OCI-LY1 (cell line): ENCODE results near the gene MS4A6A.
"Not testable (repeated sequence)": the region's sequence is repeated elsewhere in the genome, so short reads cannot be mapped to it uniquely, and the experiment has no call there.

Experiments
- H2AFZ ChIP-seq: fragments of 200-600 bp; sonication (generic), shearing (Covaris generic); 2 replicates; pipeline ENCODE4 v1.6.0; 2014; ENCODE audit warnings: antibody characterized with exemption, mild to moderate bottlenecking, low read length
- H3F3A ChIP-seq: fragments of 200-600 bp; sonication (generic), shearing (Covaris generic); 2 replicates; pipeline ENCODE4 v1.6.0; 2014; ENCODE audit warnings: mild to moderate bottlenecking, antibody characterized with exemption, low read length, moderate library complexity; ENCODE audit not compliant: insufficient read depth
- H3K27ac ChIP-seq: fragments of 200-600 bp; sonication (generic); 2 replicates; pipeline ENCODE4 v1.5.1; 2014; ENCODE audit warnings: low read length, mixed run types, mild to moderate bottlenecking, low read depth; ENCODE audit not compliant: poor library complexity, severe bottlenecking
- H3K27me3 ChIP-seq: fragments of 200-600 bp; sonication (generic); 2 replicates; pipeline ENCODE4 v1.6.0; 2014; ENCODE audit warnings: antibody characterized with exemption, mild to moderate bottlenecking, low read length, moderate library complexity; ENCODE audit not compliant: insufficient read depth
- H3K36me3 ChIP-seq: fragments of 200-600 bp; sonication (generic); 2 replicates; pipeline ENCODE4 v1.6.1; 2014; ENCODE audit warnings: mild to moderate bottlenecking, antibody characterized with exemption, low read length, moderate library complexity, mixed read lengths; ENCODE audit not compliant: insufficient read depth
- H3K4me1 ChIP-seq: fragments of 200-600 bp; sonication (generic); 2 replicates; pipeline ENCODE4 v1.5.1; 2014; ENCODE audit warnings: mild to moderate bottlenecking, low read length, moderate library complexity; ENCODE audit not compliant: insufficient read depth, severe bottlenecking
- H3K4me2 ChIP-seq: fragments of 200-600 bp; sonication (generic), shearing (Covaris generic); 2 replicates; pipeline ENCODE4 v1.6.1; 2014; ENCODE audit warnings: low read length
- H3K4me3 ChIP-seq: fragments of 200-600 bp; sonication (generic); 2 replicates; pipeline ENCODE4 v1.5.1; 2014; ENCODE audit warnings: low read length, low read depth, mild to moderate bottlenecking, mixed read lengths; ENCODE audit not compliant: poor library complexity, severe bottlenecking
- H3K79me2 ChIP-seq: fragments of 200-600 bp; shearing (Covaris generic); 2 replicates; pipeline ENCODE4 v1.6.1; 2016; ENCODE audit warnings: mixed run types, low read length, mixed read lengths; ENCODE audit not compliant: insufficient read depth
- H3K9ac ChIP-seq: fragments of 200-600 bp; sonication (generic), shearing (Covaris generic); 2 replicates; pipeline ENCODE4 v1.6.1; 2014; ENCODE audit warnings: mild to moderate bottlenecking, low read length, mixed read lengths
- H3K9me2 ChIP-seq: fragments of 200-600 bp; sonication (generic), shearing (Covaris generic); 2 replicates; pipeline ENCODE4 v1.6.1; 2014; ENCODE audit warnings: low read depth, mild to moderate bottlenecking, low read length, mixed read lengths
- H3K9me3 ChIP-seq: fragments of 200-600 bp; shearing (Covaris generic); 2 replicates; pipeline ENCODE4 v1.6.1; 2014; ENCODE audit warnings: low read length, mixed read lengths
- H4K20me1 ChIP-seq: fragments of 200-600 bp; sonication (generic), shearing (Covaris generic); 2 replicates; pipeline ENCODE4 v1.6.0; 2016; ENCODE audit warnings: mild to moderate bottlenecking, low read length; ENCODE audit not compliant: insufficient read depth
- CTCF ChIP-seq: fragments of 200-600 bp; sonication (generic), shearing (Covaris generic); IDR thresholded peaks from 2 replicates; pipeline ENCODE4 v1.5.1; 2017; ENCODE audit warnings: mild to moderate bottlenecking, antibody characterized with exemption, low read length, moderate library complexity, mixed read lengths
- EZH2 ChIP-seq: fragments of 200-600 bp; sonication (generic), shearing (Covaris generic); IDR thresholded peaks from 2 replicates; pipeline ENCODE4 v1.8.0; 2017; ENCODE audit warnings: borderline replicate concordance, mixed run types, mild to moderate bottlenecking, antibody characterized with exemption, low read length, moderate library complexity, mixed read lengths

Gene MS4A6A

GRCh38 chr11:60208146-60208895 is 25.4 kb upstream of the MS4A6A start:
- Histone ChIP-seq H3K4me3 (no peak overlapping the region), H3K9me2 (no peaks in the 10 kb centered on the region), H3K36me3 (no peaks in the 10 kb centered on the region), H3K9ac (no peak overlapping the region), H3K4me2 (no peak overlapping the region), H3F3A (no peaks in the 10 kb centered on the region), H3K27ac (no peak overlapping the region), H4K20me1 (no peaks in the 10 kb centered on the region), H3K4me1 (no peaks in the 10 kb centered on the region), H3K27me3 (no peaks in the 10 kb centered on the region), H3K79me2 (no peaks in the 10 kb centered on the region), H3K9me3 (no peaks in the 10 kb centered on the region), H2AFZ (no peak overlapping the region)
- TF ChIP-seq EZH2 (no peak), CTCF (no peak)

- H3K4me1 ChIP-seq: no peaks in the 10 kb centered on the region
- H3K79me2 ChIP-seq: no peaks in the 10 kb centered on the region
- H3F3A ChIP-seq: no peaks in the 10 kb centered on the region
- no peak overlapping the region for H2AFZ ChIP-seq
- H3K9ac ChIP-seq: no peak overlapping the region
- H3K27ac ChIP-seq: no peak overlapping the region
- no peak overlapping the region for H3K4me2 ChIP-seq
- H4K20me1 ChIP-seq: no peaks in the 10 kb centered on the region
- H3K36me3 ChIP-seq: no peaks in the 10 kb centered on the region
- H3K9me2 ChIP-seq: no peaks in the 10 kb centered on the region
- H3K27me3 ChIP-seq: no peaks in the 10 kb centered on the region
- no peak for TF ChIP-seq EZH2
- TF ChIP-seq CTCF: no peak
- no peak overlapping the region for H3K4me3 ChIP-seq
- H3K9me3 ChIP-seq: no peaks in the 10 kb centered on the region
Observed at GRCh38 chr11:60206616-60207015, 23.7 kb upstream of the MS4A6A start.

GRCh38 chr11:60204922-60205321 is 22.0 kb upstream of the MS4A6A start:
- Histone ChIP-seq H3K36me3 (no peaks in the 10 kb centered on the region), H3K4me2 (no peak overlapping the region), H3K9ac (no peak overlapping the region), H2AFZ (no peak overlapping the region), H3K9me3 (no peaks in the 10 kb centered on the region), H3K9me2 (no peaks in the 10 kb centered on the region), H3K4me1 (no peaks in the 10 kb centered on the region), H3K4me3 (no peak overlapping the region), H3K27ac (no peak overlapping the region), H3K79me2 (no peaks in the 10 kb centered on the region), H3K27me3 (no peaks in the 10 kb centered on the region), H4K20me1 (no peaks in the 10 kb centered on the region), H3F3A (no peaks in the 10 kb centered on the region)
- TF ChIP-seq EZH2: no peak
- no peak for TF ChIP-seq CTCF

- not testable (repeated sequence) for H3K9ac ChIP-seq, H3K36me3 ChIP-seq, H3K4me1 ChIP-seq, H3F3A ChIP-seq, H3K4me3 ChIP-seq, H4K20me1 ChIP-seq, H3K27me3 ChIP-seq, H3K4me2 ChIP-seq, H3K9me2 ChIP-seq, H3K79me2 ChIP-seq, H3K9me3 ChIP-seq, H3K27ac ChIP-seq, H2AFZ ChIP-seq
Observed at GRCh38 chr11:60201334-60201733, 18.5 kb upstream of the MS4A6A start.
